ENCODE measurements around the gene C6orf118.

C6orf118 gene

DNA sequence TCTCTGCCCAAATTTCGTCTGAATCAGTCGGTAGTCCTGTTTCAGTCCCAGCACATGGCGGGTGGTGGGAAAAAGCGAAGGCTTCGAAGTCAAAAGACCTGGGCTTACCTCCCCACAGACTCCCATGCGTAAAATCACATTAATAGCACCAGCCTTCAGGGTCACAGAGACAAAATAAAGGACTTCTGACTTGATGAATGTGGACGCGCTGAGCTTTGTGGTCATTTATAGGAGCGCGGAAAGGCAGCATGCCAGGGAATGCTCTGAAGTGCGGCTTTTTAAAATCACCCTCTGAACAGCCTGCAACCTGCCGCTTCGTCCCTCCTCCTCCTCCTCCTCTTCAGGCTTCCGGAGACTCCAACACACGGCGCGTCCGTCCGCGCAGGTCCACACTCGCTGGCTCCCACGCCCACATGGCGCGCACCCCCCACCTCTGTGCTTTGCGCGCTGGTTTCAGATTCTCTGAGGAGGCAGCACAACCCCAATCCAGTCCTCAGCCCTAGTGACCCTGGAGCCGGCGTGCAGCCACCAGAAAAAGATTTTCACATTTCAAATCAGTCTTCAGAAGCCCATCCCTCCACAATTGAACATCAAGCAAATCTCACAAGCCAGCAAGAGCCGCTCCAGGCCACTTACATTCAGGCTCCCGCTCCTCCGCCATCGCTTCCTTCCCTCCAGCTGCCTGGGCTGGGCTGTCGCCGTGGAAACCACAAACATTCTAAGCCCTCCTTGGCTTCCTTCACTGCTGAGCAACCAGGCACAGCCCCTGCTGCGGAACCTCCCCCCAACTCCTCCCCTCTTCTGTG lies at the start of gene C6orf118:
Gene C6orf118 (minus strand): TSS at position 680 of the 806 bp plus-strand sequence. CDS start 19 bp downstream, at position 661.
- TF ChIP-seq, protein P1, sequence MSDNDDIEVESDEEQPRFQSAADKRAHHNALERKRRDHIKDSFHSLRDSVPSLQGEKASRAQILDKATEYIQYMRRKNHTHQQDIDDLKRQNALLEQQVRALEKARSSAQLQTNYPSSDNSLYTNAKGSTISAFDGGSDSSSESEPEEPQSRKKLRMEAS (IDR thresholded peaks at IDR 0.05), result no peak

DNA sequence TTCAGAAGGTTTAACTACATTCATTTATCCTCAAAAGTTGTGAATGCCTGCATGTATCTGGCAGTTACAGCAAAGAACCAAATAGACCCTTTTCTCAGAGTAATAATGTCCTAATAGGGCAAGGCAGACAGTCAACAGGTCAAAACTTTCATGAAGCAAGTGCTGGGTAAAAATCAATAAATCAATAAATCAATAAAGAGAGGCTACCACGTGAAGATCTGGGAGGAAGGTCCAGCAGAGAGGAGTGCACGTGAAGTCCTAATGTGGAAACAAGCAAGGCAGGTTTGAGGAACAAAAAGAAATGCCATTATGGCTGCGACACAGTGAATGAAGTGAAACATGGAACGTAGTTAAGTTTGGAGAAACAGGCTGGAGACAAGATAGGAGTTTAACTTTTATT lies 36.3 kb upstream of the C6orf118 start:
- no peak for TF ChIP-seq EP300 (IDR thresholded peaks at IDR 0.05; ENCODE audit: borderline replicate concordance)
- TF ChIP-seq FOXM1 (IDR thresholded peaks at IDR 0.05; ENCODE audit: borderline replicate concordance, low read depth), result no peak
- TF ChIP-seq, protein P2, sequence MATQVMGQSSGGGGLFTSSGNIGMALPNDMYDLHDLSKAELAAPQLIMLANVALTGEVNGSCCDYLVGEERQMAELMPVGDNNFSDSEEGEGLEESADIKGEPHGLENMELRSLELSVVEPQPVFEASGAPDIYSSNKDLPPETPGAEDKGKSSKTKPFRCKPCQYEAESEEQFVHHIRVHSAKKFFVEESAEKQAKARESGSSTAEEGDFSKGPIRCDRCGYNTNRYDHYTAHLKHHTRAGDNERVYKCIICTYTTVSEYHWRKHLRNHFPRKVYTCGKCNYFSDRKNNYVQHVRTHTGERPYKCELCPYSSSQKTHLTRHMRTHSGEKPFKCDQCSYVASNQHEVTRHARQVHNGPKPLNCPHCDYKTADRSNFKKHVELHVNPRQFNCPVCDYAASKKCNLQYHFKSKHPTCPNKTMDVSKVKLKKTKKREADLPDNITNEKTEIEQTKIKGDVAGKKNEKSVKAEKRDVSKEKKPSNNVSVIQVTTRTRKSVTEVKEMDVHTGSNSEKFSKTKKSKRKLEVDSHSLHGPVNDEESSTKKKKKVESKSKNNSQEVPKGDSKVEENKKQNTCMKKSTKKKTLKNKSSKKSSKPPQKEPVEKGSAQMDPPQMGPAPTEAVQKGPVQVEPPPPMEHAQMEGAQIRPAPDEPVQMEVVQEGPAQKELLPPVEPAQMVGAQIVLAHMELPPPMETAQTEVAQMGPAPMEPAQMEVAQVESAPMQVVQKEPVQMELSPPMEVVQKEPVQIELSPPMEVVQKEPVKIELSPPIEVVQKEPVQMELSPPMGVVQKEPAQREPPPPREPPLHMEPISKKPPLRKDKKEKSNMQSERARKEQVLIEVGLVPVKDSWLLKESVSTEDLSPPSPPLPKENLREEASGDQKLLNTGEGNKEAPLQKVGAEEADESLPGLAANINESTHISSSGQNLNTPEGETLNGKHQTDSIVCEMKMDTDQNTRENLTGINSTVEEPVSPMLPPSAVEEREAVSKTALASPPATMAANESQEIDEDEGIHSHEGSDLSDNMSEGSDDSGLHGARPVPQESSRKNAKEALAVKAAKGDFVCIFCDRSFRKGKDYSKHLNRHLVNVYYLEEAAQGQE (IDR thresholded peaks at IDR 0.05; ENCODE audit: low read depth), result no peak
- no peak for TF ChIP-seq NFIC (IDR thresholded peaks at IDR 0.05)
- no peak for TF ChIP-seq TEAD4 (IDR thresholded peaks at IDR 0.05)
- TF ChIP-seq TCF12 (IDR thresholded peaks at IDR 0.05; ENCODE audit: low read depth), result no peak
- no peak for TF ChIP-seq YY1 (IDR thresholded peaks at IDR 0.05; ENCODE audit: low read depth)
- TF ChIP-seq CEBPB (IDR thresholded peaks at IDR 0.05), result no peak
- TF ChIP-seq ZBTB7A (IDR thresholded peaks at IDR 0.05; ENCODE audit: low read depth), result no peak
- TF ChIP-seq CREB1 (IDR thresholded peaks at IDR 0.05; ENCODE audit: low read depth), result no peak
- TF ChIP-seq EGR1 (IDR thresholded peaks at IDR 0.05), result no peak
- no peak for TF ChIP-seq RAD21 (IDR thresholded peaks at IDR 0.05; ENCODE audit: low read depth)
- TF ChIP-seq, protein P1 (IDR thresholded peaks at IDR 0.05), result no peak
- no peak for TF ChIP-seq TAF1 (IDR thresholded peaks at IDR 0.05; ENCODE audit: low read depth)
- TF ChIP-seq, protein P3, sequence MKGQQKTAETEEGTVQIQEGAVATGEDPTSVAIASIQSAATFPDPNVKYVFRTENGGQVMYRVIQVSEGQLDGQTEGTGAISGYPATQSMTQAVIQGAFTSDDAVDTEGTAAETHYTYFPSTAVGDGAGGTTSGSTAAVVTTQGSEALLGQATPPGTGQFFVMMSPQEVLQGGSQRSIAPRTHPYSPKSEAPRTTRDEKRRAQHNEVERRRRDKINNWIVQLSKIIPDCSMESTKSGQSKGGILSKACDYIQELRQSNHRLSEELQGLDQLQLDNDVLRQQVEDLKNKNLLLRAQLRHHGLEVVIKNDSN (IDR thresholded peaks at IDR 0.05), result no peak

DNA sequence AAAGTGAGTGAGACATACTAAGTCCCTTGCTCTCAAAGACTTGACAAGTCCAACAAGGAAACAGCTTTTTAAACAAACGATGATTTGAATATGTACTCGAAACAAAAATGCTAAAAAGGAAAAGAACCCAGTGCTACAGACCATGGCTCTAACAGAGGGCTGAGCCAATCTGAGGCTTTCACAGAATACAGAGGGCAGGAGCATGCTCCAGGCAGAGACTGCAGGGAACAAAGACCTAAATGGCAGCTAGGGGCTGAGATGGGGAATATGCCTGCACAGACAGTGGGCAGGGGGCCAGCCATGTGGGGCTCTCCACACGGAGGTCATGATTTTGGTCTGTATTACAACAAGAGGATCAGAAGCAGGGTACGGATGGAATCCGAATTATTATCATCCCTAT lies 31.1 kb upstream of the C6orf118 start:
- no peak for TF ChIP-seq TEAD4 (IDR thresholded peaks at IDR 0.05)
- TF ChIP-seq ZBTB7A (IDR thresholded peaks at IDR 0.05; ENCODE audit: low read depth), result no peak
- no peak for TF ChIP-seq FOXM1 (IDR thresholded peaks at IDR 0.05; ENCODE audit: borderline replicate concordance, low read depth)
- no peak for TF ChIP-seq EGR1 (IDR thresholded peaks at IDR 0.05)
- TF ChIP-seq RAD21 (IDR thresholded peaks at IDR 0.05; ENCODE audit: low read depth), result no peak
- TF ChIP-seq, protein P2 (IDR thresholded peaks at IDR 0.05; ENCODE audit: low read depth), result no peak
- no peak for TF ChIP-seq YY1 (IDR thresholded peaks at IDR 0.05; ENCODE audit: low read depth)
- TF ChIP-seq CEBPB (IDR thresholded peaks at IDR 0.05), result no peak
- no peak for TF ChIP-seq TCF12 (IDR thresholded peaks at IDR 0.05; ENCODE audit: low read depth)

DNA sequence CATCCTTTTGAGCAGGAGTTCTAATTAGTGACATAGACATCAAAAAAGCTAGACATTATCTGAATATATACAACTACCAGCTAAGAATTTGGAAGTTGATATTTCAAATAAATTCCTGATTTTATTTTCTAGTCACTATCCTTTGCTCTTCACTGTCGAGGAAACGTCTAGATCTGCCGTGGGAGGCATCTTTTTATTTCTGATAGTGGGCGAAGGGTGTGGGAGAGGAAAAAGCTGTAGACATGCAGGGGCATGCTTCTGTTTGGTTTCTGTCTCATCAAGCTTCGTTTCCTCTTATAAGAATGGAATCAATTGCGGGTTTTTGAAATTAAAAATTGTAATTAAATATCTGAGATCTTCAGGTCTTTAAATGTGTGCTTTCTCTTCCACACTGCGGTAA lies 16.2 kb upstream of the C6orf118 start:
- TF ChIP-seq, protein P2 (IDR thresholded peaks at IDR 0.05; ENCODE audit: low read depth), result no peak
- no peak for TF ChIP-seq EGR1 (IDR thresholded peaks at IDR 0.05)
- no peak for TF ChIP-seq EP300 (IDR thresholded peaks at IDR 0.05; ENCODE audit: borderline replicate concordance)

DNA sequence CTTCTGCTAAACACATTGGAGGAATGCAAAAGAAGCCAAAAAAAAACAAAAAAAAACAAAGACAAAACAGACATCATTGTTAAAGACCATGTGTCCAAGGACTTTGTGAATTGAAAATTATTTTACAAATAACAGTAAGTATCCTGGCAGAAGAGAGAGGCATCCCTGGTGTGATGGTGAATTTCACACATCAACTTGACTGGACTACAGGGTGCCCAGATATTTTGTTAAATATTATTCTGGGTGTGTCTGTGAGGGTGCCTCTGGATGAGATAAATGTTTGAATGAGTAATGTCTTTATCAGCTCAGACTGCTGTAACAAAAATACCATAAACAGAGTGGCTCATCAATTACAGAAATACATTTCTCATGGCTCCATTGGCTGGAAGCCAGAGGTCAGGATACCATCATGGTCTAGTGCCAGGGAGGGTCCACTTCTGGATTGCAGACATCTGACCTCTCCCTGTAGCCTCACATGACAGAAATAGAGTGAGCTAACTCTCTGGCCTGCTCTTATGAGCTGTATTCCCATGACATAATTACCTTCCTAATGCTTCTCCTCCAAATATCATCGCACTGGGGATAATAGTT lies 12.2 kb upstream of the C6orf118 start:
- TF ChIP-seq EP300 (IDR thresholded peaks at IDR 0.05; ENCODE audit: borderline replicate concordance), result no peak
- TF ChIP-seq, protein P1 (IDR thresholded peaks at IDR 0.05), result no peak
- no peak for TF ChIP-seq TAF1 (IDR thresholded peaks at IDR 0.05; ENCODE audit: low read depth)

All from Ishikawa (cell line).